HG03139 (cell line): ENCODE results near the gene UCP1.
A peak's percentile ranks its signal among the peaks of the same experiment; 100 is the strongest.

ENCODE experiments used
- ATAC-seq: cut with Tn5 transposase; IDR thresholded peaks from one replicate; pipeline ENCODE4 v1.9.1; 2021; ENCODE audit not compliant: unreplicated experiment

UCP1 gene

GRCh38 chr4:140568507-140569306 is at the start of gene UCP1:
Gene UCP1 (minus strand): TSS chr4:140568961. CDS start chr4:140568729, 232 bp downstream.
- ATAC-seq: no peak

- ATAC-seq: no peak
Measured at GRCh38 chr4:140617499-140618248, 48.9 kb upstream of the UCP1 start.

GRCh38 chr4:140615451-140615850 is 46.7 kb upstream of the UCP1 start:
- ATAC-seq: no peak

- no peak for ATAC-seq
Measured at GRCh38 chr4:140612357-140612756, 43.6 kb upstream of the UCP1 start.

- ATAC-seq: no peak
Measured at GRCh38 chr4:140611854-140612253, 43.1 kb upstream of the UCP1 start.

GRCh38 chr4:140609548-140610425 is 41.0 kb upstream of the UCP1 start:
- peak; percentile 69 for ATAC-seq

GRCh38 chr4:140607852-140608251 is 39.1 kb upstream of the UCP1 start:
- no peak for ATAC-seq

GRCh38 chr4:140604544-140604943 is 35.8 kb upstream of the UCP1 start:
- ATAC-seq: no peak

GRCh38 chr4:140603286-140603685 is 34.5 kb upstream of the UCP1 start:
- no peak for ATAC-seq

- no peak for ATAC-seq
Measured at GRCh38 chr4:140602714-140603113, 34.0 kb upstream of the UCP1 start.

- ATAC-seq: no peak
Measured at GRCh38 chr4:140600408-140600807, 31.6 kb upstream of the UCP1 start.

GRCh38 chr4:140595065-140595464 is 26.3 kb upstream of the UCP1 start:
- ATAC-seq: no peak

GRCh38 chr4:140584439-140584838 is 15.7 kb upstream of the UCP1 start:
- no peak for ATAC-seq

- ATAC-seq: no peak
Measured at GRCh38 chr4:140581078-140581477, 12.3 kb upstream of the UCP1 start.

- ATAC-seq: no peak
Measured at GRCh38 chr4:140579278-140579677, 10.5 kb upstream of the UCP1 start.

- no peak for ATAC-seq
Measured at GRCh38 chr4:140575489-140575888, 6.7 kb upstream of the UCP1 start.

GRCh38 chr4:140571620-140572019 is 2.9 kb upstream of the UCP1 start:
- no peak for ATAC-seq

- ATAC-seq: no peak
Measured at GRCh38 chr4:140569307-140569638, 512 bp upstream of the UCP1 start.

GRCh38 chr4:140559696-140560095 is 9.1 kb downstream of the UCP1 start:
- ATAC-seq: no peak

GRCh38 chr4:140557831-140558435 is 10.8 kb downstream of the UCP1 start:
- ATAC-seq: no peak
